HL-60 (cell line): ENCODE results near the gene TBC1D9B.

Experiments
- DNase-seq, 2 experiments: peaks; one replicate each; pipeline ENCODE4 v3.0.0-alpha.2; 2010 to 2020; ENCODE audit warnings: low read depth in 1 of 2, low spot score in 1 of 2
- H3K27ac ChIP-seq: fragments of 250-450 bp; sonication (Bioruptor Pico); replicated peaks from 2 replicates; pipeline ENCODE4 v1.5.1; 2020; ENCODE audit warnings: mild to moderate bottlenecking, moderate library complexity
- H3K27me3 ChIP-seq: fragments of 250-450 bp; sonication (Bioruptor Pico); 2 replicates; pipeline ENCODE4 v1.5.1; 2021; ENCODE audit warnings: mild to moderate bottlenecking, moderate library complexity; ENCODE audit not compliant: insufficient read depth, poor library complexity, severe bottlenecking
- H3K4me3 ChIP-seq: replicated peaks from 2 replicates; pipeline ENCODE4 v1.5.1; 2011; ENCODE audit warnings: mild to moderate bottlenecking, control low read depth, low read length; ENCODE audit not compliant: insufficient read depth
- GABPA ChIP-seq: IDR thresholded peaks from 2 replicates; pipeline ENCODE4 v1.6.1; 2012; ENCODE audit warnings: low read depth
- POLR2AphosphoS5 ChIP-seq: IDR thresholded peaks from 2 replicates; pipeline ENCODE4 v1.6.1; 2012; ENCODE audit warnings: low read depth
- SPI1 ChIP-seq: IDR thresholded peaks from 2 replicates; pipeline ENCODE4 v1.6.1; 2012; ENCODE audit warnings: low read depth, mild to moderate bottlenecking, borderline replicate concordance
- TF ChIP-seq, protein P1 (sequence below): IDR thresholded peaks from 2 replicates; pipeline ENCODE4 v1.6.1; 2012; ENCODE audit warnings: low read depth; ENCODE audit not compliant: insufficient replicate concordance
- TF ChIP-seq, protein P2 (sequence below): IDR thresholded peaks from one replicate; pipeline ENCODE4 v1.5.1; 2011; ENCODE audit warnings: low read length, control low read depth, inconsistent platforms; ENCODE audit not compliant: insufficient read depth

Gene TBC1D9B

DNA sequence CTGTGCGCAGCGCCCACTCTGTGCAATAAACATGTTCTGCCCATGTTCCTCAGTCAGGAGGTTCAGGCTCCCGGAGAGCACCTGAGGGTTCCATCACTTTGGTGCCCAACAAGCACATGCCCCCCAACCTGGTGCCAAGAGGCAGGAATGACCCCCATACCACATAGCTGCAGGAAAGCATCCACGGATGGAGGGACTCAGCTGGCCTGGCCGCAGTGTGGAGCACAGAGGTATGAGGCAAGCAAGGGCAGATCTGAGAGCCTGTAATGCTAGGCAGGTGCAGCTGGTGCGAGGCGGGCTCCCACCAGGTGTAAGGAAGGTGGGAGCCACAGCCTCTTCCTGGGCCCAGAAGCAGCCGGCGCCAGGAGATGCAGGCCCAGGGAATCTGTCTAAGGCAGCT is 44.8 kb downstream of the TBC1D9B start:
- no peaks in the 10 kb centered on the region for H3K27me3 ChIP-seq
- no peak overlapping the region for H3K4me3 ChIP-seq
- no peak for TF ChIP-seq POLR2AphosphoS5
- no peak overlapping the region for H3K27ac ChIP-seq
- DNase-seq: no peak

DNA sequence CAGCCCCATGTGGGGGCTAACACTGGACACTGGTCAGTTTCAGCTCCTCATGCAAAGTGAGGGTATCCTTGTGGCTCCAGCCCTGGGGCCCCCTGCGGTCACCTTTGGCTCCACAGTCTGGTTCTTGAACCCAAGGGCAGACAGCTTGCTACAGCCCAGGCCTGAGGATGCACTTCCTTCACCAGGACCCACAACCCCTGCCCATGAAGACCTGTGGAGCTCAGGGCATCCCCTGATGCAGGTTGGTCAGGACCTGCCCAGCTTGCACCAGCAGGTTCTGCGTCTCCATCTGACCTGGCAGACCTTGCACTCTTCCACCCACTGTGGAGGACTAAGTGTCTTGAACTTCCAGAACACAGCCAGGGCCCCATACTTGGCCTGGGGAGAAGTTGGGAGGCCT is 45.4 kb downstream of the TBC1D9B start:
- no peak for TF ChIP-seq SPI1
- TF ChIP-seq, protein P1, sequence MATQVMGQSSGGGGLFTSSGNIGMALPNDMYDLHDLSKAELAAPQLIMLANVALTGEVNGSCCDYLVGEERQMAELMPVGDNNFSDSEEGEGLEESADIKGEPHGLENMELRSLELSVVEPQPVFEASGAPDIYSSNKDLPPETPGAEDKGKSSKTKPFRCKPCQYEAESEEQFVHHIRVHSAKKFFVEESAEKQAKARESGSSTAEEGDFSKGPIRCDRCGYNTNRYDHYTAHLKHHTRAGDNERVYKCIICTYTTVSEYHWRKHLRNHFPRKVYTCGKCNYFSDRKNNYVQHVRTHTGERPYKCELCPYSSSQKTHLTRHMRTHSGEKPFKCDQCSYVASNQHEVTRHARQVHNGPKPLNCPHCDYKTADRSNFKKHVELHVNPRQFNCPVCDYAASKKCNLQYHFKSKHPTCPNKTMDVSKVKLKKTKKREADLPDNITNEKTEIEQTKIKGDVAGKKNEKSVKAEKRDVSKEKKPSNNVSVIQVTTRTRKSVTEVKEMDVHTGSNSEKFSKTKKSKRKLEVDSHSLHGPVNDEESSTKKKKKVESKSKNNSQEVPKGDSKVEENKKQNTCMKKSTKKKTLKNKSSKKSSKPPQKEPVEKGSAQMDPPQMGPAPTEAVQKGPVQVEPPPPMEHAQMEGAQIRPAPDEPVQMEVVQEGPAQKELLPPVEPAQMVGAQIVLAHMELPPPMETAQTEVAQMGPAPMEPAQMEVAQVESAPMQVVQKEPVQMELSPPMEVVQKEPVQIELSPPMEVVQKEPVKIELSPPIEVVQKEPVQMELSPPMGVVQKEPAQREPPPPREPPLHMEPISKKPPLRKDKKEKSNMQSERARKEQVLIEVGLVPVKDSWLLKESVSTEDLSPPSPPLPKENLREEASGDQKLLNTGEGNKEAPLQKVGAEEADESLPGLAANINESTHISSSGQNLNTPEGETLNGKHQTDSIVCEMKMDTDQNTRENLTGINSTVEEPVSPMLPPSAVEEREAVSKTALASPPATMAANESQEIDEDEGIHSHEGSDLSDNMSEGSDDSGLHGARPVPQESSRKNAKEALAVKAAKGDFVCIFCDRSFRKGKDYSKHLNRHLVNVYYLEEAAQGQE: no peak
- no peak for TF ChIP-seq GABPA
- TF ChIP-seq, protein P2, sequence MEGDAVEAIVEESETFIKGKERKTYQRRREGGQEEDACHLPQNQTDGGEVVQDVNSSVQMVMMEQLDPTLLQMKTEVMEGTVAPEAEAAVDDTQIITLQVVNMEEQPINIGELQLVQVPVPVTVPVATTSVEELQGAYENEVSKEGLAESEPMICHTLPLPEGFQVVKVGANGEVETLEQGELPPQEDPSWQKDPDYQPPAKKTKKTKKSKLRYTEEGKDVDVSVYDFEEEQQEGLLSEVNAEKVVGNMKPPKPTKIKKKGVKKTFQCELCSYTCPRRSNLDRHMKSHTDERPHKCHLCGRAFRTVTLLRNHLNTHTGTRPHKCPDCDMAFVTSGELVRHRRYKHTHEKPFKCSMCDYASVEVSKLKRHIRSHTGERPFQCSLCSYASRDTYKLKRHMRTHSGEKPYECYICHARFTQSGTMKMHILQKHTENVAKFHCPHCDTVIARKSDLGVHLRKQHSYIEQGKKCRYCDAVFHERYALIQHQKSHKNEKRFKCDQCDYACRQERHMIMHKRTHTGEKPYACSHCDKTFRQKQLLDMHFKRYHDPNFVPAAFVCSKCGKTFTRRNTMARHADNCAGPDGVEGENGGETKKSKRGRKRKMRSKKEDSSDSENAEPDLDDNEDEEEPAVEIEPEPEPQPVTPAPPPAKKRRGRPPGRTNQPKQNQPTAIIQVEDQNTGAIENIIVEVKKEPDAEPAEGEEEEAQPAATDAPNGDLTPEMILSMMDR: no peak
- TF ChIP-seq POLR2AphosphoS5: peak; percentile 12; the same call in 1 of the 2 replicates

DNA sequence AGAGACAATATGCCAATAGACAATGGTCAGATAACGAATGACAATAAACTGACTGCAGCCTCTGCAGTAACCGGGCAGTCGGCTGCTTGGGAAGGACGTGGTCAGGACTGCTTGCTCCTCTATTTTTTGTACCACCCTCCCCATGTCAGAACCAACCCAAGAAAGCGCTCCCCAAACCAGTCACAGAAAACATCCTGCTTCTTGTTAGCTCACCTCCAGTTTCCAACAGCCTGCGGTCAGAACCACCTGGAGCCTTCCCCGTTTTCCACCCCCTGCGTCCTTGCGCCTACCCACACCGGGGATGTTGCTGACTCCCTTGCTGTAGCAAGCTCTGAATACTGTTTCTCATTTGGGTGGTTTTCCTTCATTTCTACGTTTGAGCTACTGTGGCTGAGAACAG is 47.4 kb downstream of the TBC1D9B start:
- DNase-seq: no peak
- Histone ChIP-seq H3K27me3 (no peaks in the 10 kb centered on the region), H3K27ac (no peak overlapping the region), H3K4me3 (no peak overlapping the region)
- TF ChIP-seq, protein P2: no peak
- TF ChIP-seq POLR2AphosphoS5 (no peak), GABPA (no peak), SPI1 (no peak)
- TF ChIP-seq, protein P1: no peak

More for the DNA sequence above, 45.4 kb downstream of the TBC1D9B start:
- Histone ChIP-seq H3K27ac (no peak overlapping the region), H3K4me3 (no peak overlapping the region), H3K27me3 (no peaks in the 10 kb centered on the region)
- DNase-seq: no peak

DNA sequence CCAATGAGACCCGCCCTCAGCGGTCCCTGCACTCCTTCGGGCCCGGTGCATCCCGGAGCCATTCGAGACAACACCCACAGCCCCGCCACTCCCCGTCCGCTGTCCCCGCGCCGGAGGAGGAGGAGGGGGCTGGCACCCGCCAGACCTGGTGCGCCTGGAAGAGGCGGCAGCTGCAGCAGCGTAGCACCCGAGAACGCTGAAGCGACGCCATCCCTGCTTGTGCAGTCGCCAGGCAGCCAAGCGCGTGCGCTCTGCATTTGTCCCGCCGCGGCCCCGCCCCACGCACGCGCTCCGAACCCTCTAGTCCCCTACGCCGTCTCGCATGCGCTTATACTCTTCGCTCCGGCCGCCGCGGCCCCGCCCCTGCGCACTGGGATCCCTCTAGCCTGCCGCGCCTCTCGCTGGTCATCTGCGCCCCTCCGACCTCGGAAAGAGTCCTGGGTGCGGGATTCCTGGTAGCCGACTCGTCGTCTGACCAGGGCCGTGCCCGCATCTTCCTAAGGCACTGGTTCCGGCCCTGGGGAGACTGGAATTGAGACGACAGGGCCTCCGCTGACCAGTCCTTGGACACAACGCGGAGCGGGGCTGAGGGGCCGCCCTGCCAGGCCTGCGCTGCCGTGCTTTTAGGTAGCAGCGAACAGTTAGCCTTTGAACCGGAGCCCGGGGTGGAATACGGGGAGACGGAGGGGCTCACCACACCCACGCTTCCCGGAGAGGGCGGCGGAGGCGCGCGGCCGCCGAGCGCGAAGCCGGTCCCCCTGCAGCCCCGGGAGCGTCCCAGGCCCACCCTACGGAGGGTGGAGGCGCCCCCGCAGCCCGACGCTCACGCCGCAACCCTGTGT is 48.9 kb downstream of the TBC1D9B start, which contains the start of gene MRNIP:
Gene MRNIP (minus strand): TSS at position 232 of the 842 bp plus-strand sequence. CDS start 21 bp downstream, at position 211.
- Histone ChIP-seq H3K4me3 (peak within 1 kb of the TSS; percentile 97), H3K27me3 (no peaks in the 10 kb centered on the region), H3K27ac (peak within 1 kb of the TSS; percentile 75)
- TF ChIP-seq GABPA (no peak), POLR2AphosphoS5 (no peak; the same call in 1 of the 2 replicates), SPI1 (no peak)
- TF ChIP-seq, protein P2: no peak
- TF ChIP-seq, protein P1: no peak
- DNase-seq: peak; percentile 85 to 96
